ENCODE data around the gene SLC66A3.

SLC66A3 gene

DNA sequence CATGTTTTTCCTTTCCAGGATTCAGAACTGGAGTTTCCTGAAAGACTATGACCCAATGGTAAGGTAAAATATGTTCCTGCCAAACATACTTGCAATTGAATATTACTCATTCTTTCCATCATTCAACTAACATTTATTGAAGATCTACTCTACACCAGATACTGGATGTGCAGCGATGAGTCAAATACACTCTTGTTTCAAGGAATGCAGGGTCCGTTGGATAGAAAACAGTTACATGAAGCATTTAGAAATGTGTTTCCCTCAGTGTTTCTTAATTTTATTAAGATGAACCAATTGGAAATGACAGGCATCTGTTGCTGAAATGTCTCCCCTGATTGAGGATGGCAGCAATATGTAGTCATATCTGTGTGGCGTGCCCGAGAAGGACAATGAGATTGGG lies 14.8 kb upstream of the SLC66A3 start:
- DNase-seq, result no peak

DNA sequence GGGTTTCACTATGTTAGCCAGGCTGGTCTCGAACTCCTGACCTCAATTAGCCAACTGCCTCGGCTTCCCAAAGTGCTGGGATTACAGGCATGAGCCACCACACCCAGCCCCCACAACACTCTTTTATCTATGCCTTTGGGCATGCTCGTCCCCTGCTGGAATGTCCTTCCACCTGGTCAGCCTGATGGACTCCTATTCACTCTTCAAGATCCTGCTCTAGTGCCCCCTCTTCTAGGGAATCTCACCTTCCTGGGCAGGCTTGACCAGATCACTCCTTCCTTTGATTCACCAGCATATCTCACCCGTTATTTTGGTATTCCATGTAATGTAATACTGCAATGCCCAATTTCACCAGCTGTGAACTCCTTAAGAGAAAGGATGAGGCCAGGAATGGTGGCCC lies 13.9 kb upstream of the SLC66A3 start:
- DNase-seq, result no peak

DNA sequence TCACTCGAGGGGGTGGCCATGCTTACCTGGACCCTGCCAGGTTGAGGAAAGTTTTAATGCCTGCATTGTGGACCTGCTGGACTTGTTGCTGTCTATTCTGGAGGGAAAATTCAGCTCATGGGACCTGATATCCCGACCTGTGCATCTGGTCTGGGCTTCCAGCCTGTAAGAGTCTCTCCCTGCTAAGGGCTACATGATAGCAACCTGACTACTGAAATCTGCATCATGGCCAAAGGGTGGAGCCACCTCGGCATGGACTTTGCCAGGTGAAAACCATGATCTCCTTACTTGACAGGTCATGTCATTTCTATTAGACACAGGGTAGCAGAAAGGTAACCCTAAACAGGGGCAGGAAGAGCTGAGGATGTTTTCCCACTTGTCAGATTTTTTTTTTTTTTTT lies 12.9 kb upstream of the SLC66A3 start:
- DNase-seq, result no peak

DNA sequence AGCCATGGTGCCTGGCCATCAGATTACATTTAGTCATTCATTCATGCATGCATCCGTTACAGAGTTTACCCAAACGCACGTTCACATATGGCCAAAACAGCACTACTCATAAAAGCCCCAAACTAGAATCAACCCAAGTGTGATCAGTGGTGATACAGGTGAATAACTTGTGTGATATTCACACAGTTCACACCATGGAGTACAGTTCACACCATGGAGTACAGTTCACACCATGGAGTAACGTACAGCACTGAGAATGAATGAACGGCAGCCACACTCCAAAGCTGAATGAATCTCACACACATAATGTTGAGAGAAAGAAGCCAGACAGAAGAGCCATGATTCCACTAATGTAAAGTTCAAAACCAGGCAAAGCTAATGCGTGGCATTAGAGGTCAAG lies 12.3 kb upstream of the SLC66A3 start:
- DNase-seq, result no peak

DNA sequence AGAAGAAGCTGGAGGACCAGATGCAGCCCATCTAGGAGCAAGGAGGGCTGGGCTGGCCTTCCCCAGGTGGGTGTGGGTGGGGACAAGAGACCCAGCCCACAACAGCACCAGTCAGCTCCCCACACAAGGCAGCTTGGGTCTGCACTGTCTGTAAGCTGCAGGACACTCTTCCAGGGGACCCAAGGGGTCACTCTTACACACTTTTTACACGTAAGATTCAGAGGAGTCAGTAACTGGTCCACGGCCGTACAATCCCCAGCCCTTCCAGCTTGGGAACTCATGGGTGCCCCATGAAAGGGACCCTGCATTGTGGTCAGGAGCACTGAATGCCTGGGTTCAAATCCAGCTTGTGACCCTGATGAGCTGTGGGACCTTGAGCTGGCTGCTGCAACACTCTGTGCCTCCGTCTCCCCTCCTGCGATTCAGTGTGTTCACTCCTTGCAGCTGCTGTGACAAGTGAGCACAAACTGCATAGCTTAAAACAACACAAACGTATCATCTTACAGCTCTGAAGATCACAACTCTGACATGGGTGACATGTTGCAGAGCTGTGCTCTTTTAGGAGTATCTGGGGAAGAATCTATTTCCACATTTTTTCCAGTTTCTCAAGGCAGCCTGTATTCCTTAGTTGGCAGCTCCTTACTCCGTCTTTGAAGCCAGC lies 11.1 kb upstream of the SLC66A3 start:
- DNase-seq, result no peak

DNA sequence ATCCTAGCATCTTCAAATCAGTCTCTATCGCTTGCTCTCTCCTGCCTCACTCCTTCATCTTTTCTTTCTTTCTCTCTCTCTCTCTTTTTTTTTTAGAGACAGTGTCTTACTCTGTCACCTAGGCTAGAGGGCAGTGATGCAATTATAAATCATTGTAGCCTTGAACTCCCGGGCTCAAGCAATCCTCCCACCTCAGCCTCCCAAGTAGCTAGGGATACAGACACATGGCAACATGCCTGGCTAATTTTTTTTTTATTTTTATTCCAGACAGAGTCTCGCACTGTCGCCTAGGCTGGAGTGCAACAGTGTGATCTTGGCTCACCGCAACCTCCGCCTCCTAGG lies 10.6 kb upstream of the SLC66A3 start:
- no peak for DNase-seq

DNA sequence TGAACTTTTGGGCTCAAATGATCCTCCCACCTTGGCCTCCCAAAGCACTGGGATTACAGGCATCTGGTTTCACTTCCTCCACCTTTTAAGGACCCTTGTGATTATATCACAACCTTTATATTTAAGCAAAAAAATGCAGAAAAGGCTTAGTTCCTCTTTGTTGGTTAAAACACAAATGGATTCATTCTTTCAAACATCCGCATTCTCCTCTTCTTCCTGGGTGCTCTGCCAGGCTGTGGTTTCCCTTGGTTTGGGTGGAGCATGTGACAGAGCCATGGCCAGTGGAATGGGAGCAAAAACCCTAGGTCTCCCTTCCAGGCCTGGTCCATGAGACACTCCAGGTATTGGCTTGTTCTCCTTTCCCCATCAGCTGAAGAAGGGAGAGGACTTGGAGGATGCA lies 9.9 kb upstream of the SLC66A3 start:
- no peak for DNase-seq

DNA sequence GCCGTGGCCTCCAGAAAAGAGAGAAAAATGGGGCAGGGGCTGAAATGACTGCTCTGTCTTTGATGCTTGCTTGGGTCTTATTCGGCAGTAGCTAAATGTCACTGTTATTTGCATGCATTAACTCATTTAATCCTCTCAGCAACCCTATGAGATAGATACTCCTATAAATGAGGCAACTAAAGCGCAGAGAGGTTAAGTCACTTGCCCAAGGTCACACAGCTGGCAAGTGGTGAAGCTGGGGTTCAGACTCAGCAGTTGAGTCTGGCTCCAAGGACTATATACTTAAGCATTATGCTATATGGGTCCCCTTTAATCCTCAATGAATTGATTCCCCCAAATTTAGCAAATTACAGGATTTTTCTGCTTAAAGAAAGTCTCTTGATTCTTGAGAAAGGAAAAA lies 9.2 kb upstream of the SLC66A3 start:
- no peak for DNase-seq

DNA sequence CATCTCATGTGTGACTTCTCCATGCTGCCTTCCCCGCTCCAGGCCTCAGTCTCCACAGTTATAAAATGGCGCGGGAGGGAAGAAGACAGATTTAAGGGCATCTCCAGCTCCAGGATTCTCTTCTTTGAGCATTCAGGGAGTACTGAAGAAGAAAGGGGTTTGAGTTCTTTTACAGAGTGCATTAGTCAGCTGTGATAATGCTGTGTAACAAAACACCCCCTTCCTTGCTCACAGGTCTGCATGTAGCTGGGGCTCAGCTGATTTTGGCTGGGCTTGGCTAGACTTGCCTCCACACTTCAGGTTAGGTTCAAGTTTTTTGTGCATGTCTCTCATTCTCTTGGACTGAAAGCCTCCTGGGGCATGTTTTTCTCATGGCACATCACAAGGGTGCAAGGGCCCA lies 8.0 kb upstream of the SLC66A3 start:
- no peak for DNase-seq

DNA sequence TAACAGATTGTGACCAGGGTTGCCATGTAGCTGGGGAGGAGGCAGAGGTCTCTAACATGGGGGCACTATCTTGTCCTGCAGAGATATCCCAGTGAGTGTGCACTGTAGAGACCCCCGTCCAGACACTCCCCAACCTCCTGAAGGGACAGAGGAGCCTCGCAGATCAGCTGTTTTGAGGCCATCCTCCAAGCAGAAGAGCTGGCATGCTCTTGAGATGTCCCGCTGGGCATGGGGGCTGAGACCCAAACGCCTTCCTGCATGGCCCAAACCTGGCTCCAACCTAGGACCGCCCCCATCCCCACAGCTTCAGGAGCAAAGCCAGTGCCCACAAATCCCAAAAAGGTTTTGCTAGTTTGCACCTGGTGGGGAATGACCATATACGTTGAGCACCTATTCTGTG lies 2.7 kb upstream of the SLC66A3 start:
- no peak for DNase-seq

DNA sequence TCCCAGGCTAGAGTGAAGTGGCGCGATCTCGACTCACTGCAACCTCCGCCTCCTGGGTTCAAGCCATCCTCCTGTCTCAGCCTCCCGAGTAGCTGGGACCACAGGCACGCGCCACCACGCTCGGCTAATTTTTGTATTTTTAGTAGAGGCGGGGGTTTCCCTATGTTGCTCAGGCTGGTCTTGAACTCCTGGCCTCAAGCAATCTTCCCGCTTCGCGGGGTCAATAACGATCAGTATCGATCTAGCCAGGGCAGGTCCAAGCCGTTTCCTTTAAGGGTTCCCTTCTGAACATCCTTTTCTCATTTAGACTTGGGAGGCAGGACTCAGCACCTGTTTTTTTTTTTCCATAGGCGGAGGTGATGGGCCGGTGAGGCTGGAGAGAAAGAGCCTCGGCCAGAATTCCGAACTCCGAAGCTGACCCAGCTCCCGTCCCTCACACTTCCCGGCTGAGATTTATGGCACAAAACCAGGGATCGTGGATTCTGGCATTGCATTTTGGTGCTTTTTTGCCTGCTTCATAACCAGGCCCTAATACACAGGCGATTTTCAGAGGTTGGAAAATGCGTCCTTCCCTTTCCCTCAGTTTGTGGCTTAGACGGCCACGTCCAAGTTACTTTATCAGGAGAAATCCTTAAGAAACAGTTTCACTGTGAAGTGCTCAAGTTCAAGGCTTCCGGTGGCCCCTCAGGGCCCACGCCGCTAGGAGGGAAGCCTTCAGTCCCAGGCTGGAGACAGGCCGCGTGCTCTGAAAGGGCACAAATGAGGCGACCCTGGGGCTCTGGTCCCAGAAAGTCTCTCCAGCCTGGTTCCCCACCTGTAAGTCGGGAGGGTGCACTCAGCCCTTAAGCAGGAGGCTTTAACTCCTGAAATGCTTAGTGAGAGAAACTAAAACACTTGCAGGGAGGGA lies 998 bp upstream of the SLC66A3 start:
- no peak for DNase-seq

DNA sequence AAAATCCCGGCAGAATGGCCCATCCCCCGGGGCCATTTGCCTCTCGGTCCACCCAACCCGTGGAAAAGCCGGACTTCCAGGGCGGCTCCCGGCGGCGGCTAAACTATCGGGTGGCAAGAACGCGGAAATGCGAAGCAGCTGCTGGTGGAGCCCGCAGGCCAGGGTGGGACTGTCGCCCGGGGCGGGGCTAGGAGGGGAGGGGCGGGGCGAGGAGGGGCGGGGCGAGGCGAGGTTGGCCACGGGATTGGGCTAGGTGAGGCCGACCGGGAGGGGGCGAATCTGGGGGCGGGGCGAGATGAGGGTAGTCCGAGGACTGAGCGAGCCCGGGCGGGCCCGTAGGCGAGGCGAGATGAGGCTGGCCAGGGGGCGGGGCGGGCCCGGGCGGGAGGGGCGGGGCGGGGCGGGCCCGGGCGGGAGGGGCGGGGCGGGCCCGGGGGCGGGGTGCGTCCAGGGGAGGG lies 315 bp upstream of the SLC66A3 start:
- DNase-seq, result peak; percentile 96

DNA sequence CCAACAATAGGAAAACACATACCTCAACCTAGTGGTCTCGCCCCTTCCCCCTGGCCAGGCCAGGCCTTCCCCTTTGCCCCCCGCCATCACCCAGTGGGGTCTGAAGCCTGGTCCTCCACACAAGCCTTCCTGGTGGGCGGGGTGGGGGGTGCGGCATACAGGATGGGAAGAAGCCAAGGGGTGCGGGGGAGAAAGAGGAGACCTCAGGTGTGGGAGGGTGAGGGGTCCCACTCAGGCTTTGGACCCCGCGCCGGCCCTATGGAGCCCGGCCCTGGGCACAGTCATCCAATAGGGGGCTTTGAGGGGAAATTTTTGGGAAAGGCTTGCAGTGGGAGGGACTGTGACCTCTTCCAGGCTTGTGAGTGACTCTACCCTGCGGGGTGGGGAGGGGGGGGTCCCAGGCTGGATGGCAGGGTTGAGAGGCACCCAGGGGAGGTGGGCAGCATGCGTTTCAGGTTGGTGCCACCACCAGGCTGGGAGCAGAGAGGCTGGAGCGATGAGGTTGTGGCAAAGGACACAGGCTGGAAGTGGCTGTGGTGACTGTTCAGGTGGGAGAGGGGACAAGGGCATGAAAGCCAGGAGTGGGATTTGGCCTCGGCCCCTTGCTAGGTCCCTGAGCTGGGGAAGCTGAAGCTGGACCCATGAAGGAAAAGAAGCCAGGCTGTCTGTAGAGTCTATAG lies 1.3 kb downstream of the SLC66A3 start:
- no peak for DNase-seq

DNA sequence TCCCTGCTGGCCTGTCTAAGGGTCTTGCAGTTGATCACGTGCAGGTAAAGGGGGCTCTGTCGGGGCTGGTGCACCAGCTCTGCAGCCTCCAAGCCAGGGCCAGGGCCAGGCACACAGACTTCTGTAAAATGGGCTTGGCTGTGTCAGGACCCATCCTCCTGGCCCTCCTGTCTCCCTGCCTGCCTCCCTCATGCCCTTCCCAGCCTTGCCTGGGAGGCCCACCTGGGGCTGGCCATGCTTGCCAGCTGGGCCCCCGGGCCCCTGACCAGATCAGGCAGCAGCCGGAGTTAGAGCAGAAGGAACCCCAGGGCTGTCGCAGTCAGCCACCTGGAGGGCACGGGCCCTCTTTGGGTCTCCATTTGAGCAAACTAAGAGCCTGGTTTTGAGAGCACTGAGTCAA lies 2.0 kb downstream of the SLC66A3 start:
- no peak for DNase-seq

DNA sequence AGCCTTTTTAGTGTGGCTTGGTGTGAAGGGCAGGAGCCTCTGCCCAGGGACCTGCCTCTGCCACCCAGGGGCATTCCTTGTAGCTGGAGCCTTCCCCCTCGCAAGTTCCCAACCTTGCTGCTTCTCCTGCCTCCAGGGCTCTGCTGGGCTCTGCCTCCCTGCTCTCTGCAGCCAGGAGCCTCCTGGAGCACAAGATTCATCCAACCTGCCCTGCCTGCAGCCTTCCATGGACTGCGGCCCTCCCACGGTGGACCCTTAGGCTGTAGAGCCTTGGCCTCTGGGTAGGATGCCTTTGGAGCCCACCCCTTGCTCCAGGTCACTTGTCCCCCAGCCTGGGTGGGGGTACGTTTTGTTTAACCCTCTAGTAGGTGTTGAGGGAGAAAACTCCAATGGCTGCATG lies 2.5 kb downstream of the SLC66A3 start:
- no peak for DNase-seq

DNA sequence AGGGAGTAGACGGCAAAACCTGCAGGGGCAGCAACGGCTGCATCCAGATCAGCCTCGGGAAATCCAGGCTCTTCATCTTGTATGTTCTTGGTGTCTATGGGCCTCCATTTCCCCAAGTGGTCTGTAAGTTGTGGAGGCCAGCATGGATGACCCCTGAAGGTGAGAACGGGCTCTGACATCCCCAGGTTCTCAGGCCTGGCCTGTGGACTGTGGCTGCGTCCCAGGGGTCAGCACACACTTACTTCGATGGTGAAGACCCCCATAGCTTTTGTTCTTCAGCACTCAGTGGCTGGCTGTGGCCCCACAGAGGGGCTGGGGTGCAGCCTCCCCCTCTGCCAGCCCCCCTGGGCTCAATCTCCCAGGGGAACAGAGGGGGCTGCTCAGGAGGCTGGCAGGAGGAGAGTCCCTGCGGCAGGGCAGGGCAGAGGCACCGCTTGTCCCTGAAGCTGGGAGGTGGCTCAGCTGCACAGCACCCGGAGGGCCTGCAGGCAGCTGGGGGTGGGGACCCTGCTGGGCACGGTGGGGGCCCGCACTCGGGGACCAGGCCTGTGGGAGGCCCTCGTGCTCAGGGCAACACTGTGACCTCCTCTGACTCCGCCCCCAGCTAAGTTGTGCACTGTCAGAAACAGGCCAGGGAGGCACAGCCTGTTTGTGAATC lies 3.8 kb downstream of the SLC66A3 start:
- DNase-seq, result no peak

DNA sequence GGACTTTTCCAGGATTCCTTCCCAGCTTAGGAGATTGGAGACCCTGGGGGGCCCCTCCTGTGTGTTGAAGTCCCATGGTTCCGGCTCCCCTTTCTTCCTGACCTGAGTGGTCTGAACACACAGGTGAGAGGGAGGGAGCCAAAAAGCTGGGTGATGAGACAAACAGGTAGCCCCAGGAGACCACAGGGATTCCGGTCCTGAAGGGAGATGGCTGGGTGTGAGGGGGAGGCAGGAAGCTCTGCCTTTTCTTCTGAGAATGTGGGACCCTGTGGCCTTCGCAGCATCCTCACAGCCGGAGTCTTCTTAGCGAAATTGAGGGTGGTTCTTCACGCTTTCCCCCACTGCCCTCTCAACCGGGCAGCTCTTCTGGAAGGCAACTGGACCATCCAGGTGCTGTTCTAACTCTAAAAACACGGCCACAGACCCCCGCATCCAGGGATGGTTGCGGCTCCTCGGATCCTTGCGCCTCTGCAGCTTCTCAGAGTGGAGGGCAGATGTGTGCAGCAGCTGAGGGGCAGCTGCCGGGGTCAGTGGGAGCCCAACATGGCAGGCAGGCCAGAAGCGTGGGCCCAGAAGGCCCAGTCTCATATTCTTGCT lies 4.4 kb downstream of the SLC66A3 start:
- DNase-seq, result no peak

DNA sequence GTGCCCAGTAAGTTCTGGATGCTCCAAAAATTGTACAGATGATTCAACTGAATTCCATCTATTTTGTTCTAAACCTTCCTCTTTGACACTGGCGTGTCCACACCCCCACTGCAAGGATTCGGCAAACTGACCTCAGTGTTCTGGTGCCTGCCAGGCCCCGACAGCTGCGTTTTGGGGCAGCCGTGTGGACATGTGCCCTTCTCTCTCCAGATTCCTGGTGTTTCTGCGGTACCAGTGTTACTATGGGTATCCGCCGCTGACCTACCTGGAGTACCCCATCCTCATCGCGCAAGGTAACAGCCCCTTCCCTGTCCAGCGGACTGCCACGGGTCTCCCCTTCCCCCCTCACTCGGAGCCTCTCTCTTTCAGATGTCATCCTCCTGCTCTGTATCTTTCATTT lies 5.0 kb downstream of the SLC66A3 start:
- no peak for DNase-seq

DNA sequence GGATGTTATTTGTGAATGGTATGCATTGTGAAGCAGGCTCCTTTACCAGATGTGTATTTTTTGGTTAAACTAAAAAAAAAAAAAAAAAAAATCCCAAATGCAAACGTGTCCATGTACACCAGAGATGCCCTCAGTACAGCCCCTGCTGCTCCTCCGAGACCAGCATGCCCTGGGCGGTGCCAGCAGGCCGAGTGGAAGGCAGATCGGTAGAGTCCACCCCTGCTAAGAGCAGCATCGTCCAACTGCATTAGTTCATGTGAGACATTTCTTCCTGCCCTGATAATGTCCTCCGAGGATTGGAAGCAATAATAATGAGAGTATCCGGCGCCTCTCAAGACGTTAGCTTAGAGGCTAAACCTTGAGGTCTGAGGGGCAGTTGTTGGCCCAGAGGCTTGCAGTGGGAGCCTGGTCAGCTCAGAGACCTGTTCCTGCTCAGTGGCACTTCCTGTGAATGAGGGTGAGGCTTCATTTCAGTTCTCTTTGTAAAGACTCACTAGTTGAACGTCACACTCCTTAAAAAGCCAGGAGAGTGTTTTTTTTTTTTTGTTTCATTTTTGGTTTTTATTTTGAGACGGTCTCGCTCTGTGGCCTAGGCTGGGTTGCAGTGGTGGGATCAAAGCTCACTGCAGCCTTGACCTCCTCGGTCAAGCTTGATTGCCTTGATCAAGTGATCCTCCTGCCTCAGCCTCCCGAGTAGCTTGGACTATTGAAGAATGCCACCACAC lies 5.6 kb downstream of the SLC66A3 start:
- no peak for DNase-seq

DNA sequence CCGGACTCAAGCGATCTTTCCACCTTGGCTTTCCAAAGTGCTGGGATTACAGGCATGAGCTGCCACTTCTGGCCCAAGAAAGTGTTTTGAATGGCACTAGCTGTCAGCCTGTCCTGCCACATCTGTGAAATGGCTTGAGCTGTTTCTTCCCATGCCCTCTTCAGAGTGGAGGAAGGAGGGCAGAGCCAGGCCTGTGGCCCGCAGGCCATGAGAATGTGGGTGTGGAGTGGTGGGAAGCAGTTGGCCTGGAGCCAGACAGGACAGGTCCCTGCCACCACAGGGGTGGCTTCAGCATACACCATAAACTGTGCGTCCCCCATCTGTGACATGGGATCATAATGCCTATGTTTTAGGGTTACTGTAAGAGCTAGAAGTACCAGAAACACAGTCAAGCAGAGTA lies 6.5 kb downstream of the SLC66A3 start:
- DNase-seq, result no peak

DNA sequence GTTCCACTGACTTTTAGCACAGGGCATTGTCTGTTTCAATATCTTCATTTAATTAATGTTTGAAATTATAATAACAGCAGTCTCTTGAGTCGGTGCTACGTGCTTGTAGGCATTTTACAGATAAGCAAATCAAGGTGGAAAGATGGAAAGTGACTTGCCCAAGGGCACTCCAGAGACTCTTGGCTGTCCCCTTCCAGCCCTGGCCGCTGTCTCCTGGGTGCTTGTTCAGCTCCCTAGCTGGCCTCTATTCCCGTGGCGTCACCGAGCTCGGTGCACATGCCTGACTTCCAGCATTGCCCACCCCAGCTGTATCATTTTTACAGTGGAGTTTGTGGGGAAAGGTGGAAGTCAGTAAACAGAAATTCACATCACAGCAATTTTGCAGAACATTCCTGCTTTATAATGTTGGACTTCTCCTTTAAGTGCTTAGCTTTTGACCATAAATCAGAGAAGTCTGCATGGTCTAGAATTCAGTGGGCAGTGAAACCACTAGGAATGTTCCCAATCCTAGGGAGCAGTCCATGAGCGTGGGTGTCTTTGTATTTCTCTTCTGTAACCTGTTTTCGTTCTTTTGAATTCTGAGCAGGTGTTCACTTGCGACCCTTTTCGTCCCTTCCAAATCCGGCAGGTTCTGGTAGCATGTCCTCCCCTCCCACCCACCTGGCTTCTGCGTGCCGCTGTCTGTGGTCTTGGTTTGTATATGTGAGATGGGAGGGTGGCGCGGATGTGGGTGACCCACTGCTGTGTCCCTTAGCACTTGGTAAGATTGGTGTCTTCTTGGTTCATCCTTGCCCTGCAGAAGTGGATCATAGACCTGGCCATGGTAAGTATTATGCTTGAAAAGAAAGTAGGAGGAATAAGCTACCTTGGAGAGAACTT lies 8.4 kb downstream of the SLC66A3 start:
- no peak for DNase-seq
